ENCODE measurements around the gene GAL3ST2. TPM values are rescaled to one million over a fixed set of nuclear protein-coding genes. Genes with fewer than 3 reads are reported as not detected.

The GAL3ST2 gene
- total RNA-seq, 6 experiments from 2014 or later, result 0.53 to 0.83 (median 0.70) TPM; not detected in 3

DNA sequence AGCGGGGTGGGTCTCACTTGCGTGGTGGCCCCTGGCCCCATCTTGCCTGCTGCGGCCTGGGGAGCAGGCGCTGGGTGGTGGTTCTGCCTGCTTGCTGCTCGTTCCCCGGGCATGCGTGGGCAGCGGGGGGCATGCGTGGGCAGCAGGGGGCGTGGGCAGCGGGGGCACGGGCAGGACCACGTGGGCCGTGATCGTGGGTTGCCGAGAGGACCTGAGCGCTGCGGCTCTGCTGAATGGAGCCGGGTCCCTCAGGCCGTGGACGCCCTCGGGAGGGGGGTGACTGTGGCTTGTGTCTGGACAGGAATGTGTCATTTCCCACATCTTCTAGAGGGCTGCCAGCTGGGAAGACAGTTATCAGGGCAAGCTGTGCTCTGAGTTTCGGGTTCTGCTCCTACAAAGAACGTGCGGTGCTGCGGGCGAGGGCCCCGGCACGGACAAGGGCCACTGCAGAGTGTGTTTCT lies 8.3 kb upstream of the GAL3ST2 start:
- TF ChIP-seq, protein P1, sequence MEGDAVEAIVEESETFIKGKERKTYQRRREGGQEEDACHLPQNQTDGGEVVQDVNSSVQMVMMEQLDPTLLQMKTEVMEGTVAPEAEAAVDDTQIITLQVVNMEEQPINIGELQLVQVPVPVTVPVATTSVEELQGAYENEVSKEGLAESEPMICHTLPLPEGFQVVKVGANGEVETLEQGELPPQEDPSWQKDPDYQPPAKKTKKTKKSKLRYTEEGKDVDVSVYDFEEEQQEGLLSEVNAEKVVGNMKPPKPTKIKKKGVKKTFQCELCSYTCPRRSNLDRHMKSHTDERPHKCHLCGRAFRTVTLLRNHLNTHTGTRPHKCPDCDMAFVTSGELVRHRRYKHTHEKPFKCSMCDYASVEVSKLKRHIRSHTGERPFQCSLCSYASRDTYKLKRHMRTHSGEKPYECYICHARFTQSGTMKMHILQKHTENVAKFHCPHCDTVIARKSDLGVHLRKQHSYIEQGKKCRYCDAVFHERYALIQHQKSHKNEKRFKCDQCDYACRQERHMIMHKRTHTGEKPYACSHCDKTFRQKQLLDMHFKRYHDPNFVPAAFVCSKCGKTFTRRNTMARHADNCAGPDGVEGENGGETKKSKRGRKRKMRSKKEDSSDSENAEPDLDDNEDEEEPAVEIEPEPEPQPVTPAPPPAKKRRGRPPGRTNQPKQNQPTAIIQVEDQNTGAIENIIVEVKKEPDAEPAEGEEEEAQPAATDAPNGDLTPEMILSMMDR (IDR thresholded peaks at IDR 0.05), result no peak
- no peak for TF ChIP-seq POLR2A (IDR thresholded peaks at IDR 0.05)
- intact Hi-C loops (cut with DNase I), result no loop called here
- Histone ChIP-seq H3K27me3 (no peaks in the 10 kb centered on the region), H3K27ac (no peak overlapping the region), H3K4me3 (no peak overlapping the region), H3K4me1 (peaks cover 0 to 26% (median 11%) of the 10 kb centered on the region in 4 donors), H3K36me3 (no peaks in the 10 kb centered on the region), H3K9me3 (no peaks in the 10 kb centered on the region)
- no peak for DNase-seq
- WGBS (ENCODE audit: insufficient coverage, low coverage, low lambda C conversion rate, missing lambda C conversion rate), result 80% methylated on average over 6 of the region's 29 CpGs
- ATAC-seq, result no peak

DNA sequence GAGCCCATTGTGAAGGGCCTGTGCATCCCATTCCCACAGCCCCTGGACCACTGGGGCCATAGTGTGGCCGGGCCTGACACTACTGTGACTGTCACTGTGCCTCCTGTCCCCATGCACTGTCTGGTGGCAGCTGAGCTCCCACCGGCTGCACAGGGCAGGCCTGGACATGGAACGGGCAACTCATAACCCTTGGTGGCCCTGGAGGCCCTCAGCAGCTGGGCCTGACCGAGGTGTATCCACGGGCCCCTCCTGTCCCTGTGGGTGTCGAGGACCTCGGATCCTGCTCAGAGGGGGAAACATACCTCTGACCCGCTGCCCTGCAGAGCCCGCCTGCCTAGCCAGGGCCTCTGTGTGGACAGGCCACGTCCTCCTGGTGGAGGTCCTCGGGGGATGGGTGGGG lies 7.8 kb upstream of the GAL3ST2 start:
- WGBS (ENCODE audit: insufficient coverage, low coverage, low lambda C conversion rate, missing lambda C conversion rate), result 83% methylated on average over 3 of the region's 11 CpGs
- Histone ChIP-seq H3K27ac (no peak overlapping the region), H3K9me3 (no peaks in the 10 kb centered on the region), H3K27me3 (no peaks in the 10 kb centered on the region), H3K4me3 (no peak overlapping the region), H3K4me1 (peaks cover 0 to 31% (median 13%) of the 10 kb centered on the region in 4 donors), H3K36me3 (no peaks in the 10 kb centered on the region)
- ATAC-seq (no peak), DNase-seq (peak in 1 of 3 donors; percentile 18)
- TF ChIP-seq, protein P1 (IDR thresholded peaks at IDR 0.05), result no peak
- no peak for TF ChIP-seq POLR2A (IDR thresholded peaks at IDR 0.05)
- intact Hi-C loops (cut with DNase I), result no loop called here

DNA sequence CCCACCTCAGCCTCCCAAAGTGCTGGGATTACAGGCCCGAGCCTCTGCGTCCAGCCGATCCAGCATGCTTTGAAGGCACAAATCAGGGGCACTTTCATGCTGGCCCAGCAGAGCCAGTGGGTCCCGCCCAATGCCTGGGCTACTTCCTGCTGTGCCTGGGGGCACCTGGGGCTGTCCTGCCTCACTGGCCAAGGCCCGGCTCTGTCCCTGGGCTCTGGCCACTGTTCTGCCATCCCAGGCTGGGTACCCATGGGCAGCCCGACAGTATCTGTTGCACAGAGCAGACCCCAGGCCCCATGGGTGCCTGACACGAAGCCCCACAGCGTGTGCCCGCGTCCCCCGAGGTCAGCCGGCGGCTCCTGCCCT lies 6.8 kb upstream of the GAL3ST2 start:
- Histone ChIP-seq H3K4me3 (no peak overlapping the region), H3K27me3 (no peaks in the 10 kb centered on the region), H3K4me1 (peaks cover 0 to 37% (median 15%) of the 10 kb centered on the region in 4 donors), H3K9me3 (no peaks in the 10 kb centered on the region), H3K27ac (peak overlapping the region in 1 of 3 donors; percentile 56), H3K36me3 (no peaks in the 10 kb centered on the region)
- 70% methylated on average over 2 of the region's 13 CpGs for WGBS (ENCODE audit: insufficient coverage, low coverage, low lambda C conversion rate, missing lambda C conversion rate)
- intact Hi-C loops (cut with DNase I), result no loop called here
- TF ChIP-seq POLR2A (IDR thresholded peaks at IDR 0.05), result no peak
- TF ChIP-seq, protein P1 (IDR thresholded peaks at IDR 0.05), result no peak
- DNase-seq (no peak), ATAC-seq (peak in 1 of 4 donors; percentile 8)

DNA sequence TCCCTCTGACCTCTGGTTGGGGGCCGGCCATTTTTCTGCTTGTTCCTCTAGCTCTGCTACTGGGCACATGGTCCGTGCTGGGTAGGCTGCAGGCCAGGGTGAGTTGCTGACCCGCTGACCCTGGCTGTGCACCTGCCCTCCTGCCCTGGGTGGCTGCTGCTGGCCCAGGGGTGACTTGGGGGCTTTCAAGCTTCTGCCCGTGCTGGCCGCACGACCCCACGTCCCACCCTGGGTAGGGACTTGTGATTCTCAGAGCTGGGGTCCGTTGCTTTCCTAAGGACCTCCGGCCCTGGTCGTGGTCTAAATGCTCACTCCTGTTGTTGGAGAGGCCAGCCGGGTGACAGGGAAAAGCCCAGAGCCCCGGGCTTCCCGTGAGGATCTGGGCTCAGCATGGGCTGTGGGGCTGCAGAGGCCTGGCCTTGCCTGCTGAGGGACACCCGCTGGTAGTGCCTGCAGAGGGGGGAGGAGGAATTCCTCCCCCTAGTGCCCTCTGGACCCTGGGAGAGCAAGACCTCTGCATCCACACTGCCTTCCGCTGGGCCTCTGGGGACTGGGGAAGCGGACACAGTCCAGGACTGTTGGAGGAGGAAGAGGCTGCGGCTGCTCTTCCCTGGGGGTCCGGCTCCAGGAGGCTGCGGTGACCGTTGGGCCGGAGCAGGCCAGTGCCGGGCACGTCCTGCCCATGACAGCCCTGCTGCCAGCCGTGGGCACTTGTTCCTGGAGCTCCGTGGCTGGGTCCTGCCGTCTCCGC lies 6.3 kb upstream of the GAL3ST2 start:
- Histone ChIP-seq H3K36me3 (no peaks in the 10 kb centered on the region), H3K9me3 (no peaks in the 10 kb centered on the region), H3K27ac (peak overlapping the region in 2 of 3 donors; percentile 40 to 56), H3K4me3 (no peak overlapping the region), H3K27me3 (no peaks in the 10 kb centered on the region), H3K4me1 (peaks cover 0 to 42% (median 15%) of the 10 kb centered on the region in 4 donors)
- peak; percentile 82 to 86 (median 85) for ATAC-seq
- WGBS (ENCODE audit: insufficient coverage, low coverage, low lambda C conversion rate, missing lambda C conversion rate), result 27% methylated on average over 5 of the region's 27 CpGs
- TF ChIP-seq POLR2A (IDR thresholded peaks at IDR 0.05), result no peak
- TF ChIP-seq, protein P1 (IDR thresholded peaks at IDR 0.05), result no peak
- intact Hi-C loops (cut with DNase I), result no loop called here
- peak; percentile 62 to 91 (median 88) for DNase-seq
